ENCODE results near the gene LDB1.

DNA sequence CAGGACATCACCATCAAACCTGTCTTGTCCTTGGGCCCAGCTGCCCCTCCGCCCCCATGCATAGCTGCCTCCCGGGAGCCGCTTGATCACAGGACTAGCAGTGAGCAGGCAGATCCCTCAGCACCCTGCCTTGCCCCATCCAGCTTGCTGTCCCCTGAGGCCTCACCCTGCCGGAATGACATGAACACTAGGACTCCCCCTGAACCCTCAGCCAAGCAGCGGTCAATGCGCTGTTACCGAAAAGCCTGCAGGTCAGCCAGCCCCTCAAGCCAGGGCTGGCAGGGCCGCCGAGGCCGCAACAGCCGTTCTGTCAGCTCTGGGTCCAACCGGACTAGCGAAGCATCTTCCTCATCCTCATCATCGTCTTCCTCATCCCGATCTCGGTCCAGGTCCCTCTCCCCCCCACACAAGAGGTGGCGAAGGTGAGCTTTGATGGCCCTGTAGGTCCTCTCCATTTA is 26.8 kb upstream of the LDB1 start:
- TF ChIP-seq POLR2A (IDR thresholded peaks at IDR 0.05; ENCODE audit: low read depth, low read length) (no peak), EZH2 (IDR thresholded peaks at IDR 0.05; ENCODE audit: borderline replicate concordance, low read depth, low read length, severe bottlenecking) (no peak)
- TF ChIP-seq, protein P1, sequence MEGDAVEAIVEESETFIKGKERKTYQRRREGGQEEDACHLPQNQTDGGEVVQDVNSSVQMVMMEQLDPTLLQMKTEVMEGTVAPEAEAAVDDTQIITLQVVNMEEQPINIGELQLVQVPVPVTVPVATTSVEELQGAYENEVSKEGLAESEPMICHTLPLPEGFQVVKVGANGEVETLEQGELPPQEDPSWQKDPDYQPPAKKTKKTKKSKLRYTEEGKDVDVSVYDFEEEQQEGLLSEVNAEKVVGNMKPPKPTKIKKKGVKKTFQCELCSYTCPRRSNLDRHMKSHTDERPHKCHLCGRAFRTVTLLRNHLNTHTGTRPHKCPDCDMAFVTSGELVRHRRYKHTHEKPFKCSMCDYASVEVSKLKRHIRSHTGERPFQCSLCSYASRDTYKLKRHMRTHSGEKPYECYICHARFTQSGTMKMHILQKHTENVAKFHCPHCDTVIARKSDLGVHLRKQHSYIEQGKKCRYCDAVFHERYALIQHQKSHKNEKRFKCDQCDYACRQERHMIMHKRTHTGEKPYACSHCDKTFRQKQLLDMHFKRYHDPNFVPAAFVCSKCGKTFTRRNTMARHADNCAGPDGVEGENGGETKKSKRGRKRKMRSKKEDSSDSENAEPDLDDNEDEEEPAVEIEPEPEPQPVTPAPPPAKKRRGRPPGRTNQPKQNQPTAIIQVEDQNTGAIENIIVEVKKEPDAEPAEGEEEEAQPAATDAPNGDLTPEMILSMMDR (IDR thresholded peaks at IDR 0.05; ENCODE audit: extremely low read depth in 1 of 2, insufficient read depth in 1 of 2, low read depth in 1 of 2, low read length in 2 of 2), result no peak

All from endothelial cell of umbilical vein (primary cell).